ENCODE measurements around the gene ATRNL1.

ATRNL1 gene

DNA sequence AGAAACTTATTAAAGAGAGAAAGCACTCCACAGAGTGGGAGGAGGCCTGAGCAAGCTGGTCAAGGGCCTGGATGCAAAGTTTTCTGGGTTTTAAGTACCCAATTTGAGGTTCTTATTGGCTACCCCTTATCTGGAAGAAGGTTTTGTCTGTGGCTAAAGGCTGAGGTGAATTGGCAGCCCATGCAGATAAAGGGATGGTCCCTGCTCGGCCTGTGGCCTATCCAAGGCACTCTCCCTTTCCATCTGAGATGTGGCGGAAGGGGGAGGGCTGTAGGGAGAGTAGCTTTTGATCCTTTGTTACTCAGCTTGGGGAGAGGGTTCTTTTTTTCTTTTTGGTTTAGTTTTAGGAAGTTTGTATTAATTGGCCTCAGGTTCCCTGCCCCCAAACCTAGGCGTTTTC is 465.1 kb downstream of the ATRNL1 start:
- H2BK120ac ChIP-seq (ENCODE audit: insufficient read depth, low read length, poor library complexity) = no peak overlapping the region
- no peak overlapping the region for H3K23ac ChIP-seq (ENCODE audit: low read length)
- H3K36me3 ChIP-seq (ENCODE audit: control insufficient read depth in 1 of 2, insufficient read depth in 2 of 2, low read length in 2 of 2) = no peaks in the 10 kb centered on the region
- H3K4ac ChIP-seq (ENCODE audit: low read depth, low read length) = no peak overlapping the region
- no peak overlapping the region for H3K27ac ChIP-seq (ENCODE audit: low read depth, low read length)
- no peak overlapping the region for H3K18ac ChIP-seq (ENCODE audit: low read length)
- no peak overlapping the region for H2BK12ac ChIP-seq (ENCODE audit: low read length)
- no peak for DNase-seq
- no peak overlapping the region for H3K4me2 ChIP-seq (ENCODE audit: low read length)
- H2BK5ac ChIP-seq (ENCODE audit: low read depth, low read length, poor library complexity) = no peak overlapping the region
- H3K79me1 ChIP-seq (ENCODE audit: low read length) = no peaks in the 10 kb centered on the region
- no peak overlapping the region for H3K9ac ChIP-seq (ENCODE audit: low read length)
- no peak overlapping the region for H4K12ac ChIP-seq (ENCODE audit: low read depth, low read length)
- H3K4me1 ChIP-seq (ENCODE audit: control insufficient read depth in 1 of 2, insufficient read depth in 2 of 2, low read length in 2 of 2) = no peaks in the 10 kb centered on the region
- no peak overlapping the region for H4K8ac ChIP-seq (ENCODE audit: low read depth, low read length)
- no peak overlapping the region for H3K4me3 ChIP-seq (ENCODE audit: low read depth, low read length)
- no peak overlapping the region for H4K91ac ChIP-seq (ENCODE audit: low read depth, low read length)
- no peak overlapping the region for H3K14ac ChIP-seq (ENCODE audit: low read length)
- H3K79me2 ChIP-seq (ENCODE audit: control insufficient read depth, insufficient read depth, low read length, poor library complexity) = no peaks in the 10 kb centered on the region
- H3K27me3 ChIP-seq (ENCODE audit: insufficient read depth, low read length) = no peaks in the 10 kb centered on the region
- no peak overlapping the region for H2AK5ac ChIP-seq (ENCODE audit: low read length)
- no CpG with 5 or more reads among the region's 3 CpGs for WGBS (ENCODE audit: extremely low coverage, insufficient coverage, insufficient read length)
- H3K9me3 ChIP-seq (ENCODE audit: insufficient read depth, low read depth, low read length) = no peaks in the 10 kb centered on the region
- no peak overlapping the region for H2AFZ ChIP-seq (ENCODE audit: insufficient read depth, low read length, poor library complexity)

DNA sequence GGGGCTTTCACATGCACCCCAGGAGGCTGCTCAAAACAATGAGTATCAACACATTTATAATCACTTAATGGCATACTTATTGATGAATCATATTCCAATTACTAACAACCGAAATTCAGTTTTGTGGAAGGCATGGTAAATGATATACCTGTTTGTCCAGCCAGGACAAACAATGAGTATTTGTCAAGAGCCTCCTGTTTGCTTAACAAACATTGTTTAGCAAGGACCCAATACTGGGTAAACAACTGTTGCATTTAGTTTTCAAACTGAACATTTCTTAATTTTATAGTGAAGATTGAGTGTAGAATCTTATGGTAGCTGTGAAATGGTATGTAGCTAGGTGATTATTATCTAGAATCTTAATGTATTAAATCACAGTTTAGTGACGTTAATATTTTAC is 473.7 kb downstream of the ATRNL1 start:
- no peak overlapping the region for H2BK120ac ChIP-seq (ENCODE audit: insufficient read depth, low read length, poor library complexity)
- H3K79me1 ChIP-seq (ENCODE audit: low read length) = no peaks in the 10 kb centered on the region
- H3K27ac ChIP-seq (ENCODE audit: low read depth, low read length) = no peak overlapping the region
- no peak overlapping the region for H3K9ac ChIP-seq (ENCODE audit: low read length)
- no peak overlapping the region for H4K91ac ChIP-seq (ENCODE audit: low read depth, low read length)
- no peak overlapping the region for H3K4ac ChIP-seq (ENCODE audit: low read depth, low read length)
- WGBS (ENCODE audit: extremely low coverage, insufficient coverage, insufficient read length) = no CpG with 5 or more reads among the region's 2 CpGs
- no peak overlapping the region for H3K14ac ChIP-seq (ENCODE audit: low read length)
- H3K27me3 ChIP-seq (ENCODE audit: insufficient read depth, low read length) = no peaks in the 10 kb centered on the region
- no peaks in the 10 kb centered on the region for H3K4me1 ChIP-seq (ENCODE audit: control insufficient read depth in 1 of 2, insufficient read depth in 2 of 2, low read length in 2 of 2)
- no peak overlapping the region for H3K23ac ChIP-seq (ENCODE audit: low read length)
- H3K4me2 ChIP-seq (ENCODE audit: low read length) = no peak overlapping the region
- H2AK5ac ChIP-seq (ENCODE audit: low read length) = no peak overlapping the region
- no peaks in the 10 kb centered on the region for H3K79me2 ChIP-seq (ENCODE audit: control insufficient read depth, insufficient read depth, low read length, poor library complexity)
- no peak overlapping the region for H2AFZ ChIP-seq (ENCODE audit: insufficient read depth, low read length, poor library complexity)
- no peak for DNase-seq
- H4K12ac ChIP-seq (ENCODE audit: low read depth, low read length) = no peak overlapping the region
- H4K8ac ChIP-seq (ENCODE audit: low read depth, low read length) = no peak overlapping the region
- no peak overlapping the region for H2BK12ac ChIP-seq (ENCODE audit: low read length)
- H2BK5ac ChIP-seq (ENCODE audit: low read depth, low read length, poor library complexity) = no peak overlapping the region
- no peak overlapping the region for H3K18ac ChIP-seq (ENCODE audit: low read length)
- H3K4me3 ChIP-seq (ENCODE audit: low read depth, low read length) = no peak overlapping the region
- no peaks in the 10 kb centered on the region for H3K9me3 ChIP-seq (ENCODE audit: insufficient read depth, low read depth, low read length)
- H3K36me3 ChIP-seq (ENCODE audit: control insufficient read depth in 1 of 2, insufficient read depth in 2 of 2, low read length in 2 of 2) = no peaks in the 10 kb centered on the region

DNA sequence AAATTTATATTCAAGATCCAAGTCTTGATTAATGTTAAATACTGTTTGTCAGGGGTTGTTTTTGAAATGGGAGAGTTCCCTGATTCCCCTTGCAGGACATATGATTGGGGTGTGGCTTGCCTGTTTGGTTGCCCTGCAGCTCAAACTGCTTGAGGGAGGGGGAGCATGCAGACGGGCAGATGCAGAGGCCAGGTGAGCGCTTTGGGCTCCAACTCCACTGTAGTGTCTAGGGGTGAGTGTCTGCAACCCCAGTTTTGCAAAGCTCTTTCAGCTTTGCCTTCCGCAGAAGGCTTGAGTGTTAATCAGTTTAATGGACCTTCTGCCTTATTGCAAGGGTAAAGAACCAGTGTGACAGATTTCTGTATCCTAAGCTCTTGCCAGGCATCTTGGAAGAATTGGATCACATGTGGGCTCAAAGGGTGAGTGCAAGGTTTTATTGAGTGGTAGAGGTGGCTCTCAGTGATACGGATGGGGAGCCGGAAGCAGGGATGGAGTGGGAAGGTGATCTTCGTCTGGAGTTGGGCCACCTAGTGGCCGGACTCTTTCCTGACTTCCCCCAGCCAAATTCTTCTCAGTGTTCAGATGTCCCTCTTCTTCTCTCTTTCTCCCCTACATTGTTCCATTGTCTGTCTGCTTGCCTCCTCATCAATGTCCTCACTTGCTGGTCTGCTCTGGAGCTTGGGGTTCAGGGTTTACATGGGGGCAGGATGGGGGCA is 479.7 kb downstream of the ATRNL1 start:
- Histone ChIP-seq H2BK120ac (ENCODE audit: insufficient read depth, low read length, poor library complexity) (no peak overlapping the region), H3K27ac (ENCODE audit: low read depth, low read length) (no peak overlapping the region), H4K91ac (ENCODE audit: low read depth, low read length) (no peak overlapping the region), H3K4me3 (ENCODE audit: low read depth, low read length) (no peak overlapping the region), H3K79me2 (ENCODE audit: control insufficient read depth, insufficient read depth, low read length, poor library complexity) (no peaks in the 10 kb centered on the region), H3K4me2 (ENCODE audit: low read length) (no peak overlapping the region), H3K79me1 (ENCODE audit: low read length) (no peaks in the 10 kb centered on the region), H4K12ac (ENCODE audit: low read depth, low read length) (no peak overlapping the region), H3K18ac (ENCODE audit: low read length) (no peak overlapping the region), H3K4ac (ENCODE audit: low read depth, low read length) (no peak overlapping the region), H2AK5ac (ENCODE audit: low read length) (no peak overlapping the region), H2BK5ac (ENCODE audit: low read depth, low read length, poor library complexity) (no peak overlapping the region), H3K36me3 (ENCODE audit: control insufficient read depth in 1 of 2, insufficient read depth in 2 of 2, low read length in 2 of 2) (no peaks in the 10 kb centered on the region), H4K8ac (ENCODE audit: low read depth, low read length) (no peak overlapping the region), H2BK12ac (ENCODE audit: low read length) (no peak overlapping the region), H3K14ac (ENCODE audit: low read length) (no peak overlapping the region), H3K9ac (ENCODE audit: low read length) (no peak overlapping the region), H3K4me1 (ENCODE audit: control insufficient read depth in 1 of 2, insufficient read depth in 2 of 2, low read length in 2 of 2) (no peaks in the 10 kb centered on the region), H3K23ac (ENCODE audit: low read length) (no peak overlapping the region), H3K27me3 (ENCODE audit: insufficient read depth, low read length) (no peaks in the 10 kb centered on the region), H2AFZ (ENCODE audit: insufficient read depth, low read length, poor library complexity) (no peak overlapping the region), H3K9me3 (ENCODE audit: insufficient read depth, low read depth, low read length) (no peaks in the 10 kb centered on the region)
- DNase-seq = no peak
- WGBS (ENCODE audit: extremely low coverage, insufficient coverage, insufficient read length) = no CpG with 5 or more reads among the region's 7 CpGs

DNA sequence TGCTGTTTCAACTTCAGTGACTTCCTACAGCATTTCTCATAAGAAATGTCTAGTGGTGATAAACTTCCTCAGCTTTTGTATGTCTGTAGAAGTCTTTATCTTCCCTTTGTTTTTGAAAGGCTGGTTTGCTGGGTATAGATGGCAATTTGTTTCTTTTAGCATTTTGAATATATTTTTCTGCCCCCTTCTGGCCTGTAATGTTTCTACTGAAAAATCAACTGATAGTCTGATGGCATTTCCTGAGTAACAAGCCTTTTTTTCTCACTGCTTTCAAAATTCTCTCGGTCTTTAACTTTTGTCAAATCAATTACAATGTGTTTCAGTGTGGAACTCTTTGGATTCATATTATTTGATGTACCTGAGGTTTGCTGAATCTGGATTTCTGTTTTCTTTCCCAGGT is 487.1 kb downstream of the ATRNL1 start:
- no peak overlapping the region for H3K4me2 ChIP-seq (ENCODE audit: low read length)
- H4K12ac ChIP-seq (ENCODE audit: low read depth, low read length) = no peak overlapping the region
- H3K9me3 ChIP-seq (ENCODE audit: insufficient read depth, low read depth, low read length) = no peaks in the 10 kb centered on the region
- no CpG with 5 or more reads among the region's 1 CpG for WGBS (ENCODE audit: extremely low coverage, insufficient coverage, insufficient read length)
- no peaks in the 10 kb centered on the region for H3K36me3 ChIP-seq (ENCODE audit: control insufficient read depth in 1 of 2, insufficient read depth in 2 of 2, low read length in 2 of 2)
- H2AFZ ChIP-seq (ENCODE audit: insufficient read depth, low read length, poor library complexity) = no peak overlapping the region
- no peak overlapping the region for H3K18ac ChIP-seq (ENCODE audit: low read length)
- H2BK12ac ChIP-seq (ENCODE audit: low read length) = no peak overlapping the region
- no peaks in the 10 kb centered on the region for H3K4me1 ChIP-seq (ENCODE audit: control insufficient read depth in 1 of 2, insufficient read depth in 2 of 2, low read length in 2 of 2)
- H2BK120ac ChIP-seq (ENCODE audit: insufficient read depth, low read length, poor library complexity) = no peak overlapping the region
- H3K14ac ChIP-seq (ENCODE audit: low read length) = no peak overlapping the region
- no peaks in the 10 kb centered on the region for H3K27me3 ChIP-seq (ENCODE audit: insufficient read depth, low read length)
- H3K4me3 ChIP-seq (ENCODE audit: low read depth, low read length) = no peak overlapping the region
- no peaks in the 10 kb centered on the region for H3K79me1 ChIP-seq (ENCODE audit: low read length)
- H4K91ac ChIP-seq (ENCODE audit: low read depth, low read length) = no peak overlapping the region
- no peak overlapping the region for H4K8ac ChIP-seq (ENCODE audit: low read depth, low read length)
- H2AK5ac ChIP-seq (ENCODE audit: low read length) = no peak overlapping the region
- H3K27ac ChIP-seq (ENCODE audit: low read depth, low read length) = no peak overlapping the region
- H3K79me2 ChIP-seq (ENCODE audit: control insufficient read depth, insufficient read depth, low read length, poor library complexity) = no peaks in the 10 kb centered on the region
- H3K4ac ChIP-seq (ENCODE audit: low read depth, low read length) = no peak overlapping the region
- H2BK5ac ChIP-seq (ENCODE audit: low read depth, low read length, poor library complexity) = no peak overlapping the region
- no peak overlapping the region for H3K9ac ChIP-seq (ENCODE audit: low read length)
- DNase-seq = no peak
- H3K23ac ChIP-seq (ENCODE audit: low read length) = no peak overlapping the region

All from trophoblast cell (in vitro differentiated cells and primary cell).